Limb (tissue), 2 donors: ENCODE results near the gene PCDHA11.

Experiments used
- DNase-seq, 2 donors: peaks; one replicate each; pipeline ENCODE4 v3.0.0-alpha.2; 2016; ENCODE audit errors: extremely low spot score in 2 of 2

The PCDHA11 gene

GRCh38 chr5:140916325-140916724 is 47.6 kb downstream of the PCDHA11 start:
- no peak for DNase-seq
